DOHH2 (cell line): ENCODE data around the gene SLC38A1.

ENCODE experiments used
- H3F3A ChIP-seq: fragments of 200-600 bp; sonication (generic), shearing (Covaris generic); 2 replicates; pipeline ENCODE4 v1.6.0; 2016; ENCODE audit warnings: antibody characterized with exemption, mild to moderate bottlenecking; ENCODE audit not compliant: control insufficient read depth, insufficient read depth
- H3K27ac ChIP-seq: fragments of 200-600 bp; sonication (generic); 2 replicates; pipeline ENCODE4 v1.5.1; 2014; ENCODE audit warnings: low read depth, mild to moderate bottlenecking, low read length, moderate library complexity
- H3K27me3 ChIP-seq: fragments of 200-600 bp; sonication (generic); 2 replicates; pipeline ENCODE4 v1.6.1; 2014; ENCODE audit warnings: mild to moderate bottlenecking, low read length, mixed read lengths; ENCODE audit not compliant: control insufficient read depth
- H3K36me3 ChIP-seq: fragments of 200-600 bp; sonication (generic); 2 replicates; pipeline ENCODE4 v1.6.1; 2014; ENCODE audit warnings: mild to moderate bottlenecking, low read length, moderate library complexity, mixed read lengths; ENCODE audit not compliant: control insufficient read depth
- H3K4me1 ChIP-seq: fragments of 200-600 bp; sonication (generic); 2 replicates; pipeline ENCODE4 v1.6.1; 2014; ENCODE audit warnings: mild to moderate bottlenecking, low read length, mixed read lengths; ENCODE audit not compliant: control insufficient read depth
- H3K4me2 ChIP-seq: fragments of 200-600 bp; sonication (generic); 2 replicates; pipeline ENCODE4 v1.6.0; 2014; ENCODE audit warnings: mild to moderate bottlenecking, low read length, moderate library complexity
- H3K4me3 ChIP-seq: fragments of 200-600 bp; sonication (generic); 2 replicates; pipeline ENCODE4 v1.5.1; 2014; ENCODE audit warnings: mild to moderate bottlenecking, low read length, mixed read lengths
- H3K79me2 ChIP-seq: fragments of 200-600 bp; sonication (generic); 2 replicates; pipeline ENCODE4 v1.6.1; 2014; ENCODE audit warnings: mild to moderate bottlenecking, low read length, mixed read lengths; ENCODE audit not compliant: control insufficient read depth
- H3K9me2 ChIP-seq: fragments of 200-600 bp; sonication (generic); replicated peaks from 2 replicates; pipeline ENCODE4 v1.6.1; 2014; ENCODE audit warnings: mild to moderate bottlenecking, low read length, mixed read lengths; ENCODE audit not compliant: control insufficient read depth
- H3K9me3 ChIP-seq: fragments of 200-600 bp; sonication (generic); 2 replicates; pipeline ENCODE4 v1.6.1; 2014; ENCODE audit warnings: antibody characterized with exemption, low read length, mixed read lengths; ENCODE audit not compliant: control insufficient read depth, insufficient read depth
- H4K20me1 ChIP-seq: fragments of 200-600 bp; sonication (generic); 2 replicates; pipeline ENCODE4 v1.6.0; 2014; ENCODE audit warnings: low read depth, mild to moderate bottlenecking, antibody characterized with exemption, low read length, moderate library complexity; ENCODE audit not compliant: control insufficient read depth, insufficient read depth
- EZH2phosphoT487 ChIP-seq: fragments of 200-600 bp; sonication (generic); IDR thresholded peaks from 2 replicates; pipeline ENCODE4 v1.6.1; 2017; ENCODE audit warnings: borderline replicate concordance, mild to moderate bottlenecking, antibody characterized with exemption, low read length, moderate library complexity, mixed read lengths
- TF ChIP-seq, protein P1 (sequence below): fragments of 200-600 bp; sonication (generic); IDR thresholded peaks from one replicate; pipeline ENCODE4 v1.5.1; 2014; ENCODE audit warnings: antibody characterized with exemption, mild to moderate bottlenecking, low read depth, low read length; ENCODE audit not compliant: poor library complexity, severe bottlenecking

The SLC38A1 gene

GRCh38 chr12:46174061-46174662, 94.7 kb downstream of the SLC38A1 start:
- Histone ChIP-seq H3F3A (no peaks in the 10 kb centered on the region), H3K27me3 (peaks cover 25% of the 10 kb centered on the region), H3K4me2 (no peak overlapping the region), H4K20me1 (no peaks in the 10 kb centered on the region), H3K4me3 (no peak overlapping the region), H3K4me1 (peaks cover 5% of the 10 kb centered on the region), H3K79me2 (no peaks in the 10 kb centered on the region), H3K36me3 (no peaks in the 10 kb centered on the region), H3K9me3 (no peaks in the 10 kb centered on the region), H3K9me2 (no peaks in the 10 kb centered on the region), H3K27ac (no peak overlapping the region)
- TF ChIP-seq, protein P1, sequence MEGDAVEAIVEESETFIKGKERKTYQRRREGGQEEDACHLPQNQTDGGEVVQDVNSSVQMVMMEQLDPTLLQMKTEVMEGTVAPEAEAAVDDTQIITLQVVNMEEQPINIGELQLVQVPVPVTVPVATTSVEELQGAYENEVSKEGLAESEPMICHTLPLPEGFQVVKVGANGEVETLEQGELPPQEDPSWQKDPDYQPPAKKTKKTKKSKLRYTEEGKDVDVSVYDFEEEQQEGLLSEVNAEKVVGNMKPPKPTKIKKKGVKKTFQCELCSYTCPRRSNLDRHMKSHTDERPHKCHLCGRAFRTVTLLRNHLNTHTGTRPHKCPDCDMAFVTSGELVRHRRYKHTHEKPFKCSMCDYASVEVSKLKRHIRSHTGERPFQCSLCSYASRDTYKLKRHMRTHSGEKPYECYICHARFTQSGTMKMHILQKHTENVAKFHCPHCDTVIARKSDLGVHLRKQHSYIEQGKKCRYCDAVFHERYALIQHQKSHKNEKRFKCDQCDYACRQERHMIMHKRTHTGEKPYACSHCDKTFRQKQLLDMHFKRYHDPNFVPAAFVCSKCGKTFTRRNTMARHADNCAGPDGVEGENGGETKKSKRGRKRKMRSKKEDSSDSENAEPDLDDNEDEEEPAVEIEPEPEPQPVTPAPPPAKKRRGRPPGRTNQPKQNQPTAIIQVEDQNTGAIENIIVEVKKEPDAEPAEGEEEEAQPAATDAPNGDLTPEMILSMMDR: no peak
- TF ChIP-seq EZH2phosphoT487: no peak

DNA sequence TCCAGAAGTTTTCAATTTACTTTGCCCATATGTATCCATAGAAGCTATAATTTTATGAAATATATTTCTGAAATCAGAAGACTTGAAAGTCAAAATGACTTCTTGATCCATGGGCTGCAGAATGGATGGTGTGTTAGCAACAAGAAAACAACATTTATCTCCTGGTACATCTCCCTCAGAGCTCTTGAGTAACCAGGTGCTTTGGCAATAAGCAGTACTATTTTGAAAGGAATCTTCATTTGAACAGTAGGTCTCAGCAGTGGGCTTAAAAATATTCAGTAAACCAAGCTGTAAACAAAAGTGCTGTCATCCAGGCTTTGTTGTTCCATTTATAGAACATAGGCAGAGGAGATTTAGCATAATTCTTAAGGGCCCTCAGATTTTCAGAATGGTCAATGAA, 100.4 kb downstream of the SLC38A1 start:
- no peak overlapping the region for H3K4me3 ChIP-seq
- H3K79me2 ChIP-seq: no peaks in the 10 kb centered on the region
- H3K4me2 ChIP-seq: no peak overlapping the region
- no peaks in the 10 kb centered on the region for H4K20me1 ChIP-seq
- TF ChIP-seq EZH2phosphoT487: no peak
- TF ChIP-seq, protein P1: no peak
- H3K36me3 ChIP-seq: no peaks in the 10 kb centered on the region
- no peaks in the 10 kb centered on the region for H3K9me2 ChIP-seq
- H3K9me3 ChIP-seq: no peaks in the 10 kb centered on the region
- no peak overlapping the region for H3K27ac ChIP-seq
- H3F3A ChIP-seq: no peaks in the 10 kb centered on the region
- peaks cover 3% of the 10 kb centered on the region; the same call in 1 of the 2 replicates for H3K27me3 ChIP-seq
- H3K4me1 ChIP-seq: no peaks in the 10 kb centered on the region

DNA sequence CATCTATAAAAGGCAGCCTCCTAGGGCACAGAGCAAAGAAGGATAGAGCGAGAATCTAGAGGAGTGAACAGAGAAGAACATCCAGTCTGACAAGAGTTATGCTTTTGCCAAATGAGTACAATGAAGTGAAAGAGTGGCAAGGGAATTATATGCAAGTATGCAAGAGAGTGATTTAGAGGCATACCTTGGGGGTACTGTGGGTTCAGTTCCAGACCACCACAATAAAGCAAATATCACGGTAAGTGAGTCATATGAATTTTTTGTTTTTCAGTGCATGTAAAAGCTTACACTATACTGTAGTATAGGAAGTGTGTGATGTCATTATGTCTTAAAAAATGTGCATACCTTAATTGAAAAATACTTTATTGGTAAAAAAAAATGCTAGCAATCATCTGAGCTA, 101.4 kb downstream of the SLC38A1 start:
- Histone ChIP-seq H3K4me1 (no peaks in the 10 kb centered on the region), H3K4me3 (no peak overlapping the region), H3F3A (no peaks in the 10 kb centered on the region), H3K4me2 (no peak overlapping the region), H3K9me2 (no peaks in the 10 kb centered on the region), H3K27ac (no peak overlapping the region), H3K79me2 (no peaks in the 10 kb centered on the region), H4K20me1 (no peaks in the 10 kb centered on the region), H3K36me3 (no peaks in the 10 kb centered on the region), H3K27me3 (no peaks in the 10 kb centered on the region; the same call in 1 of the 2 replicates), H3K9me3 (peaks cover 3% of the 10 kb centered on the region; the same call in 1 of the 2 replicates)
- TF ChIP-seq, protein P1: no peak
- no peak for TF ChIP-seq EZH2phosphoT487
